WTC11 (cell line): ENCODE measurements around the gene NOP16. TPM values are rescaled to one million over a fixed set of nuclear protein-coding genes. Genes with fewer than 3 reads are reported as not detected.

ENCODE experiments used
- ATF6 ChIP-seq: sonication (generic); formaldehyde crosslinking; IDR thresholded peaks from 2 replicates; pipeline ENCODE4 v1.8.1; 2023; ENCODE audit warnings: mild to moderate bottlenecking, missing genetic modification reagents
- ZNF232 ChIP-seq: sonication (generic); formaldehyde crosslinking; IDR thresholded peaks from 2 replicates; pipeline ENCODE4 v1.8.0; 2022; ENCODE audit warnings: mild to moderate bottlenecking, missing genetic modification reagents
- microRNA-seq: library from miRNA; unstranded; fragments of <30 nt; microRNA quantifications from one replicate; pipeline ENCODE4 v1.2.0, GENCODE V29; 2022; ENCODE audit warnings: borderline number of aligned reads
- total RNA-seq: library from RNA; stranded (reverse); gene quantifications from 3 replicates; pipeline ENCODE4 v1.2.3, GENCODE V29; 2021

NOP16 gene
- total RNA-seq, 1 experiment from 2014 or later: 57.7 TPM

- no peak for TF ChIP-seq ATF6 (CRISPR knock-in tag)
- no peak for TF ChIP-seq ZNF232 (CRISPR knock-in tag)
- TF ChIP-seq, all 79 proteins: peak for 0
These were observed 54.2 kb downstream of the NOP16 start (continued) for GRCh38 chr5:176334031-176334770.

Small RNAs within 50 kb of the gene (microRNA-seq; reads per million reads assigned to microRNA genes)
- gene MIR1271: not detected

Other genes with a start within 250 kb of the NOP16 start
- 16.8 to 18.8 TPM (median 17.9 TPM) in 3 replicates for gene SIMC1, start 150.2 kb downstream of the NOP16 start, total RNA-seq
- 92.7 to 111 TPM (median 103 TPM) in 3 replicates for gene KIAA1191, start 26.8 kb downstream of the NOP16 start, total RNA-seq
- gene ARL10, start 23.1 kb downstream of the NOP16 start, total RNA-seq: 6.8 to 11.4 TPM (median 10.9 TPM) in 3 replicates
- gene HIGD2A, start 153 bp upstream of the NOP16 start, total RNA-seq: 98.2 to 112 TPM (median 108 TPM) in 3 replicates
- 28.6 to 33.8 TPM (median 30.3 TPM) in 3 replicates for gene CLTB, start 27.9 kb upstream of the NOP16 start, total RNA-seq
- gene FAF2, start 59.8 kb upstream of the NOP16 start, total RNA-seq: 31.9 to 32.9 TPM (median 32.1 TPM) in 3 replicates
- 204 to 233 TPM (median 216 TPM) in 3 replicates for gene RNF44, start 148.8 kb upstream of the NOP16 start, total RNA-seq
- 0.44 to 1.1 TPM (median 0.63 TPM) in 3 replicates for gene CDHR2, start 160.7 kb upstream of the NOP16 start, total RNA-seq
- 5.4 to 8.5 TPM (median 5.8 TPM) in 3 replicates for gene GPRIN1, start 221.6 kb upstream of the NOP16 start, total RNA-seq
- gene SNCB, start 241.9 kb upstream of the NOP16 start, total RNA-seq: 6.8 to 13.4 TPM (median 9.6 TPM) in 3 replicates
- gene EIF4E1B, start 242.1 kb upstream of the NOP16 start, total RNA-seq: 0.74 to 1.3 TPM (median 1.1 TPM) in 3 replicates